ENCODE measurements around the gene PAX4. TPM values are rescaled to one million over a fixed set of nuclear protein-coding genes. Genes with fewer than 3 reads are reported as not detected.
A peak's percentile ranks its signal among the peaks of the same experiment; 100 is the strongest.

The PAX4 gene
- total and polyA plus RNA-seq, 2 of the 4 experiments (the other 2 are of a cell fraction), result not detected

- Histone ChIP-seq H2BK20ac (ENCODE audit: low read depth, low read length) (no peak overlapping the region), H4K20me1 (ENCODE audit: insufficient read depth, low read length) (peaks cover 41% of the 10 kb centered on the region), H3K9me3 (ENCODE audit: control insufficient read depth, insufficient read depth, low read length) (no peaks in the 10 kb centered on the region), H3K36me3 (ENCODE audit: control insufficient read depth, insufficient read depth, low read length) (peaks cover 19% of the 10 kb centered on the region), H4K5ac (ENCODE audit: low read depth, low read length) (no peak overlapping the region), H3K23ac (ENCODE audit: low read depth, low read length) (peak overlapping the region; percentile 71), H3K4me1 (ENCODE audit: control insufficient read depth, insufficient read depth, low read length) (peaks cover 21% of the 10 kb centered on the region), H2BK120ac (ENCODE audit: low read depth, low read length) (no peak overlapping the region), H3K27me3 (ENCODE audit: control insufficient read depth, insufficient read depth, low read length) (no peaks in the 10 kb centered on the region), H3K14ac (replicated peaks; ENCODE audit: low read depth, low read length) (peak overlapping the region; percentile 80; the same call in 1 of the 2 replicates), H2BK15ac (ENCODE audit: low read depth, low read length) (no peak overlapping the region), H3K4ac (ENCODE audit: low read depth, low read length) (peak overlapping the region; percentile 81), H4K91ac (ENCODE audit: insufficient read depth, low read depth, low read length) (no peak overlapping the region), H2AFZ (replicated peaks; ENCODE audit: low read length, poor library complexity) (peak overlapping the region; percentile 97), H3K9me1 (ENCODE audit: insufficient read depth, low read length) (peaks cover 17% of the 10 kb centered on the region), H3K4me2 (ENCODE audit: low read depth, low read length) (peak overlapping the region; percentile 99), H3K27ac (ENCODE audit: insufficient read depth, low read length) (peak overlapping the region; percentile 83), H2BK5ac (ENCODE audit: low read depth, low read length, poor library complexity, severe bottlenecking) (no peak overlapping the region), H3K18ac (ENCODE audit: low read depth, low read length) (no peak overlapping the region), H2AK5ac (ENCODE audit: low read depth, low read length) (peak overlapping the region; percentile 58; the same call in 1 of the 2 replicates), H3K79me1 (ENCODE audit: low read depth in 1 of 2, low read length in 2 of 2) (peaks cover 30 to 76% of the 10 kb centered on the region in 2 experiments), H3K56ac (ENCODE audit: extremely low read depth, insufficient read depth, low read length) (peak overlapping the region; percentile 67; the same call in 1 of the 2 replicates), H3K9ac (ENCODE audit: low read depth, low read length) (peak overlapping the region; percentile 82), H4K8ac (ENCODE audit: low read depth in 2 of 2, low read length in 2 of 2) (peak overlapping the region; percentile 81 to 94; a peak in 2 of 4 replicates), H2AK9ac (replicated peaks; ENCODE audit: low read depth, low read length, poor library complexity) (peak overlapping the region; percentile 74), H3K4me3 (ENCODE audit: insufficient read depth, low read depth, low read length) (peak overlapping the region; percentile 87)
- dilution Hi-C loops (cut with HindIII; ENCODE audit: low sequenced_read_pairs, unreplicated experiment), result no loop called here
- intact Hi-C loops (cut with micrococcal nuclease), result loop anchor here (2.0 to 10.0 kb wide), 3 partner anchors 68 to 450 kb away; partner anchors contain the start of genes LRRC4, SND1 and ZNF800
- POLR2A ChIA-PET (ENCODE audit: unreplicated experiment), result no interaction called here
- DNase-seq (no peak), ATAC-seq (ENCODE audit: low read depth) (no peak)
- CTCF ChIA-PET, result no interaction called here
- TF ChIP-seq USF2 (IDR thresholded peaks at IDR 0.05; ENCODE audit: low read depth, low read length) (no peak), MAZ (IDR thresholded peaks at IDR 0.05; ENCODE audit: borderline replicate concordance, low read depth, low read length) (no peak), ELK1 (IDR thresholded peaks at IDR 0.05; ENCODE audit: borderline replicate concordance, low read depth, low read length) (no peak), RFX5 (IDR thresholded peaks at IDR 0.05; ENCODE audit: low read depth, low read length) (no peak), CEBPB (IDR thresholded peaks at IDR 0.05; ENCODE audit: low read depth, low read length) (no peak), NFE2L2 (IDR thresholded peaks at IDR 0.05; ENCODE audit: low read depth, low read length) (no peak), POLR2A (IDR thresholded peaks at IDR 0.05; ENCODE audit: low read depth, low read length) (no peak)
- 44% methylated on average over 3 of the region's 12 CpGs; no CpG with 5 or more reads in 1 of the 2 experiments for WGBS, 2 experiments (ENCODE audit: extremely low coverage in 2 of 2, insufficient read length in 1 of 2)
- BruUV-seq (replicated peaks), result no TSS peak
- in situ Hi-C loops (cut with MboI; ENCODE audit: low sequenced_read_pairs), result no loop called here
Observed at GRCh38 chr7:127584648-127585043, 33.3 kb downstream of the PAX4 start.

Data from IMR-90 (cell line).